Measurements from ENCODE around the gene DCC.

DCC gene

GRCh38 chr18:52486052-52486451 is 146.1 kb downstream of the DCC start:
- no peaks in the 10 kb centered on the region for H3K36me3 ChIP-seq (ENCODE audit: control insufficient read depth, insufficient read depth, low read length)
- no peak for DNase-seq (ENCODE audit: extremely low read depth, insufficient read length)
- no peak for TF ChIP-seq CTCF (IDR thresholded peaks at IDR 0.05; ENCODE audit: insufficient read depth, low read length, poor library complexity, severe bottlenecking)
- no peaks in the 10 kb centered on the region for H3K27me3 ChIP-seq (replicated peaks; ENCODE audit: control insufficient read depth, insufficient read depth, low read length)
- H3K4me3 ChIP-seq (replicated peaks; ENCODE audit: low read depth, low read length) = no peak overlapping the region

GRCh38 chr18:52489396-52490306 is 149.7 kb downstream of the DCC start:
- Histone ChIP-seq H3K36me3 (ENCODE audit: control insufficient read depth, insufficient read depth, low read length) (no peaks in the 10 kb centered on the region), H3K4me3 (replicated peaks; ENCODE audit: low read depth, low read length) (no peak overlapping the region), H3K27me3 (replicated peaks; ENCODE audit: control insufficient read depth, insufficient read depth, low read length) (no peaks in the 10 kb centered on the region)
- TF ChIP-seq CTCF (IDR thresholded peaks at IDR 0.05; ENCODE audit: insufficient read depth, low read length, poor library complexity, severe bottlenecking) = no peak
- no peak for DNase-seq (ENCODE audit: extremely low read depth, insufficient read length)

GRCh38 chr18:52496426-52496825 is 156.4 kb downstream of the DCC start:
- DNase-seq (ENCODE audit: extremely low read depth, insufficient read length) = no peak
- no peak overlapping the region for H3K4me3 ChIP-seq (replicated peaks; ENCODE audit: low read depth, low read length)
- no peaks in the 10 kb centered on the region for H3K27me3 ChIP-seq (replicated peaks; ENCODE audit: control insufficient read depth, insufficient read depth, low read length)
- no peaks in the 10 kb centered on the region for H3K36me3 ChIP-seq (ENCODE audit: control insufficient read depth, insufficient read depth, low read length)
- TF ChIP-seq CTCF (IDR thresholded peaks at IDR 0.05; ENCODE audit: insufficient read depth, low read length, poor library complexity, severe bottlenecking) = no peak

GRCh38 chr18:52499016-52499415 is 159.0 kb downstream of the DCC start:
- no peak overlapping the region for H3K4me3 ChIP-seq (replicated peaks; ENCODE audit: low read depth, low read length)
- TF ChIP-seq CTCF (IDR thresholded peaks at IDR 0.05; ENCODE audit: insufficient read depth, low read length, poor library complexity, severe bottlenecking) = no peak
- no peaks in the 10 kb centered on the region for H3K27me3 ChIP-seq (replicated peaks; ENCODE audit: control insufficient read depth, insufficient read depth, low read length)
- DNase-seq (ENCODE audit: extremely low read depth, insufficient read length) = no peak
- no peaks in the 10 kb centered on the region for H3K36me3 ChIP-seq (ENCODE audit: control insufficient read depth, insufficient read depth, low read length)

- Histone ChIP-seq H3K27me3 (replicated peaks; ENCODE audit: control insufficient read depth, insufficient read depth, low read length) (no peaks in the 10 kb centered on the region), H3K36me3 (ENCODE audit: control insufficient read depth, insufficient read depth, low read length) (no peaks in the 10 kb centered on the region), H3K4me3 (replicated peaks; ENCODE audit: low read depth, low read length) (no peak overlapping the region)
- DNase-seq (ENCODE audit: extremely low read depth, insufficient read length) = no peak
- TF ChIP-seq CTCF (IDR thresholded peaks at IDR 0.05; ENCODE audit: insufficient read depth, low read length, poor library complexity, severe bottlenecking) = no peak
These were observed 159.6 kb downstream of the DCC start for GRCh38 chr18:52499644-52500043.

Measured in GM06990 (cell line).